Stimulated activated CD8-positive, alpha-beta memory T cell treated with anti-CD3 and anti-CD28 coated beads, Interleukin-15, amount 100 ng/mL, for 4 hours (primary cell): ENCODE measurements around the gene ACAD11.
"Not testable (repeated sequence)": the region's sequence is repeated elsewhere in the genome, so short reads cannot be mapped to it uniquely, and the experiment has no call there.

ENCODE experiments used
- DNase-seq, 2 donors: peaks; one replicate each; pipeline ENCODE4 v3.0.0-alpha.2; 2020; ENCODE audit warnings: low read depth in 2 of 2

The ACAD11 gene

DNA sequence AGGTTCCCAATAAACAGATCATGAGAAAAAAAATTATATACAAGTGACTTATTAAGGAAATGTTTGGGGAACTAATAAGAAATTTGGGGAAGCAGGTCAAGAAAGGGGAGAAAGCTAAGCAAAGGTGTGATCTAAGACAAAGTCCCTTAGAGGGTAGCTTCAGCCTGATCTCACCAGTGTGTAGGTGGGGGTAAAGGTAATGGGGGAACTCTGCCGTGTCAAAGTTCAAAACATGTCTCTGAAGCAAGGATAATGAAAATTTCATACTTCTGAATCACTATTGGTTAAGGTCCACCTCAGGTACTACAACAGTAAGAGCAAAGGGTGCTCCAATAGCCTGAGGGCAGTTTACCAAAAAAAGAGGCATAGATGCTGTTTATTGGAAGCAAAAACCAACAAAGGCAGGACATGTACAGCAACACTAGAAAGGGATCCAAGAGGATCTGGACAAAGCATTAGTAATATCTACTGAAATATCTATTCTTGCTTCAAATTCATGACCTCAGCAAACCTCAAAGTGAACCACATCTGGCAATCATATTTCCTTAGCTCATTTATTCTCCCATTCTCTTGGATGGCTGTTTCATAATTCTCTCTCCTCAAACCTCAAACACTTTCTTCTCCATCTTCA, 6.9 kb downstream of the ACAD11 start:
- DNase-seq: no peak

DNA sequence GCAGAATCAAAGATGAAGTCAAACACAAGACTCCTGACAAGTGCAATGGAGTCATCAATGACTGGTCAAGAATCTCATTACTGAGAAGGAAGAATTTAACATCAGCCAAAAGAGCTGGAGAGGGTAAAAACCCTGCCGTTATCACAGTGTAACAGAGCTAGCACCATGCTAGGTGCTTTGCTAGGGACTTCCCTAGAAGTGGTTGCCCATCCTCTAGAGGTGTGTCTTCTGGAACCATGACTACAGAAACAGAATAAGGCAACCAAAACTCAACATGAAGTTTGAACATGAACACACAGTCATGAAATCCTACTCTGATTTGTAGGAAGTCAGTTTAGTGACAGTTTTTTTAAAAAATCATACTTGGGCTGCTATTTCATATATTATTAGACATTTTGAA, 9.5 kb downstream of the ACAD11 start:
- no peak for DNase-seq

DNA sequence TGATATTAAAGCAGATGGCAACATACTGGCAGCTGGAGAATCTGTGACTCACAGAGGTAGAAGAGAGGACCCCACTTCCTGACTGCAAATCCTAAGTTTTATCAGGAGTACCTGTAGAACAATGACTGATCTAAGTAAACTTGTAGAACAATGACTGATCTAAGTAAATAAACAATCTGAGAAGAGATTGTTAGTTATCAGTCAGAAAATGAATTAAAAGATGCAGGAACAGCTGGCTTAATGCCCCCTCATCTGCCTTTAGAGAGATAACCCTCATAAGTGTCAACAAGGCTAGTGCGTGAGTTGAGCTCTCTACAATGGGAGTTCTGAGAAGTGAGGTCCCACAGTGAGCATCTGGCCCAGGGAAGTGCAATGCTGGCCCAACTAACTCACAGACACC, 14.6 kb downstream of the ACAD11 start:
- DNase-seq: no peak

DNA sequence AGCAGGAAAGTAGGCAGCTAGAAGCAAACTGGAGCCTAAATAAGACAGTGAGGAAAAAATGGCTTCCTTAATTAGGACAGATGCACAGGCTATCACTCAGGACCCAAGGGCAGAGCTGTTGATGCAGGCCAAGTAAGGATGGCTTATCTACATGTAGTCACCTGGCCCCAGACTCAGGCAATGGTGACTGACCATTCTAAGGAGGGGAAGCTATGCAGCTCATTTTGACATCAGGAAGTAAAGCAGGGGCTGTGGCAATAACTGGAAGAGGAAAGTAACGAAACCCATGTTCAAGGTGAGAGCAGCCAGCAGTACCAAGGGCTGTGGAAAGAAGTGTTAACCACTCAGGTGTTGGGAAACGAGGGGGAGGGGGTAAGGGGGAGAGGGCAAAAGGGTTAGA, 16.2 kb downstream of the ACAD11 start:
- no peak for DNase-seq

- no peak for DNase-seq
These were observed 17.1 kb downstream of the ACAD11 start for GRCh38 chr3:132642539-132642847.

- DNase-seq: no peak
These were observed 17.6 kb downstream of the ACAD11 start for GRCh38 chr3:132641837-132642538.

DNA sequence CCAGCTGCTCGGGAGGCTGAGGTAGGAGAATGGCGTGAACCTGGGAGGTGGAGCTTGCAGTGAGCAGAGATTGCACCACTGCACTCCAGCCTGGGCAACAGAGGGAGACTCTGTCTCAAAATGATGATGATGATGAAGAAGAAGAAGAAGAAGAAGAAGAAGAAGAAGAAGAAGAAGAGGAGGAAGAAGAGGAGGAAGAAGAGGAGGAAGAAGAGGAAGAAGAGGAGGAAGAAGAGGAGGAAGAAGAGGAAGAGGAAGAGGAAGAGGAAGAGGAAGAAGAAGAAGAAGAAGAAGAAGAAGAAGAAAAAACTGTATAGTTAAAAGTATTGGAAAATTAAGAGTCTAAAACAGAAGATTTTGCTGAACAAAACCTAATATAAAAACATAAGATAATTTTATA, 18.2 kb downstream of the ACAD11 start:
- not testable (repeated sequence) for DNase-seq

DNA sequence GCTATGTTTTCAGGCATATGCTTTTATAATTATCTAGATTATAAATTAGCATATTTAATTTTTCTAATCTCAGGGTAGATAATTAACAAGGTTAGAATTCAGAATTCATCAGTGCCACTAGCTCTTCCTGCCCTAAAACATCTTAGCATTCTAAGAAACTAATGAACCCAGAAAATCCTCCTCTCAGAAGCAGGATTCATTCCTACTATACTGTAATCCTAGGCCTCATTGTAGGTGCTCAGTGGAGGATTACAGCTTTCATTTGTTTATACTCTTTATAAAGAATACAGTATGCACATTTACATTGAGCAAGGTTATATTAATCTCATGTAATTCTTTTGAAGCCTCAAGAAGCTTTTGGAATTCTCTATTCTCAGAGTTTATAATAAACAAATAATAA, 20.9 kb downstream of the ACAD11 start:
- DNase-seq: no peak

DNA sequence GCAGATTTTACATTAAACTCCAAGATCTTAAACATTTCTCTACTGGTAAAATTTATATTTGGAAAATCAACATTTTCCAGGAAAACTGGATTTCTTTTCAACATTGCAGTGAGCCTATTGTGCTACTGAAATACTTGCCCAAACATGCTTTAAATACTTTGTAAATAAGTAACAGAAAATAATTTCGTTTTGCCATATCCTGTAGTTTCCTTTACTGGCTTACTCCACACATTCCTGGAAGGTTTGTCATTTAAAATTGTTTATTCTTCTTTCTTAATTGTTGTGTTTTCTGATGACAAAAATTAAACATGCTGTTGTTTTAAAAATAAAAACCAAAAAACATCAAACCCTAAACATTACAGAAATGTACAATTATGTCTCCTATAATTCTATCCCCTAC, 22.0 kb downstream of the ACAD11 start:
- no peak for DNase-seq

DNA sequence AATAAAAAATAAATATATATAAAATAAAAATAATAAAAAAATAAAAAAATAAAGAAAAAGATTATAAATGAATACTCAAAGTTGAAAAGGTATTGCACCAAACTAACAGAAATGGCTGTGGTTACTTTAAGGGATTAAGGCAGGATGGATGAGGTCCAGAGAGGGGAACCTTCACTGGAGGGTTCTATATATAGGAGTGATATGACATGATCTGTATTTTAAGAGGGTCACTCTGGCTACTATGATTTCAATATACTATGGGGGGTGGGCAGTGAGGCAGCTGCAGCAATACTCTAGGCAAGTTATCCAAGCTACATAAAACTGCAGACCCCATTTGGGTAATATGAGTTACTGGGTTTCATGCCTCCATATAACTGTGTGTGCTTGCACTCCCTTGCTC, 24.6 kb downstream of the ACAD11 start:
- no peak for DNase-seq

- no peak for DNase-seq
These were observed 29.0 kb downstream of the ACAD11 start for GRCh38 chr3:132630612-132631011.

- DNase-seq: no peak
These were observed 29.7 kb downstream of the ACAD11 start for GRCh38 chr3:132629928-132630327.

DNA sequence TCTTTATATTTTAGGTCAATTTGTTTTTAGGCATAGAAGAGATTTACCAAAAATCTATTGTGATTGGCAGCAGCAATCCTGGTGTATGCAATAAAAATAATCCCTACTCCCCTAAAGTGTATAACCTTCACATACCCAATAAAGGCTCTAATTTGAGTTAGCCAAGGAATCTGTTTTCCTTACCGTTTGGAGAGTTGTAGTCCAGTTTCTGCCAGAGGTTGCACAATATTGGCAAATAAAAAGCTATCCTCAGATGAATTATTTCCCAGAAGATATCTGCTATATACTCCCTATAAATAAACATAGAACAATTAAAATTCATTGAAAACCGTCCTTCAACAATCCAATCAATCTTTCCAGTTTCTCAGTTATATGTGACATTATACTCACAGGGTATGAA, 31.5 kb downstream of the ACAD11 start:
- no peak for DNase-seq

DNA sequence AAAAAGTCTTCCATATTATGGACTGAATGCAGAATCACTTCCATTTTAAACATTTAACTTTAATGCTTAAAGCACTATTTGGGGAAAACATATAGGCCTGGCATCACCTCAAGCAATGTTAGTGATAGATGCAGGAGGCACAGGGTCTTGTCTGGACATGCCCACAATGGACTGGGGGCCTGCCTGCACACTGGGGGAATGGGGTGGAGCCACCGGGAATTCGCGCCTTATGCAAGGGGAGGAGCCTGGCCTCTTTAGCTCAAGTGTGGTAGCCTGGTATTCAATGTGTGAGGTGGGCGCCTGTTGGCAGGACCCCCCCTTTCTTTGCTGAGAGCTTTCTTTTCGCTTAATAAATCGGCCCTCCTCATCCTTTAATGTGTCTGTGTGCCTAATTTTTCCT, 32.7 kb downstream of the ACAD11 start:
- no peak for DNase-seq

DNA sequence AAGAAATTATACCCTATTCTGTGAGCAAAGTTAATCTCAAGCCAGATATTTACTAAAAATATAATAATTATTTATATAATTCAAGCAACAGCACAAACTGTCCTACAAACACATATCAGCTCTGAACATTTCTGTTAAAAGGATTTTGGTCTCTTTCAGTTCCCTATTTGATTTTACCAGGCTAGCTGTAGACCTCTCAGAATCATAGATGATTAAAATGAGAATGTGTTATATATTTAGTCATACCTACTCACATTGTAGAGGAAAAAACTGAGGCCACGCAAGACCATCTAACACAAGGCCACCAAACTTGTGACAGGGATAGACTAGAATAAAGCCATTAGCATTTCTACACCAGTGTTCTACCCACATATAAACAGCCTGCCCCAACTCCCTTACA, 34.0 kb downstream of the ACAD11 start:
- no peak for DNase-seq

- DNase-seq: no peak
These were observed 34.8 kb downstream of the ACAD11 start for GRCh38 chr3:132624790-132625189.

DNA sequence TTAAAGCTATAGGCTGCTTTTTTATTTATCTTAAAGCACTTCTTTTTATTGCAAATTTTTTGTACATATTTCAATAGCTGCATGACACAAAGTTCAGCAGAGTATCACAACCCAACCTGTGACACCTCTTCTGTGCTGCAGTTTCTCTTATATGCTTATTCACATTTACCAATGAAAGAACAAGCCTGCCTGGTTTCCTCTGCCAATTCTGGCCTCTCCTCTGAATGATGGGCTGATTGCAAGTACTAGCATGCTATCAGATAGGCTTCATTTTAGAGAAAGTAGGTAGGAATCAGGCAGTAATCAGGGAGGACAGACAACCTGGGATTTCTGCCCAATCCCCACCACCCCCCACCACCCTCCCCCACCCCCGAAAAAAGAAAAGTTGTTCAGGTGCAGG, 36.0 kb downstream of the ACAD11 start:
- no peak for DNase-seq

DNA sequence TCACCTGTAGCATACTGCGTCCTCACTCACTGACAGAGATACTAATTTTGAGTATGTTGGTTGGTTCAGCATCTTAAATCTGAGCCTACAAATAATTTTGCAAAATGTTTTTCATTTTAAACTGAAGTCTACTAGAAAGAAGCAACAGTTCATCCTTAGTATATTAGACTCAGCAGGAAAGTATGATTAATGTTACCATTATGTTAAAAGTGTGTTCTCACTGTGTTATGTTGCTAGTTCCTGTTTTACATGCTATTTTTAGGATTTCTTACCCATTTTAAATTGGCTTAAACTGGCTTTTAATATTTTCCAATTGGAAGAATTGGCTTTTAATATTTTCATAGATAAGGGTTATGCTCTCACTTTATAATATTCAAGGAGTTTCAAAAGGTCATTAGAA, 36.8 kb downstream of the ACAD11 start:
- no peak for DNase-seq

DNA sequence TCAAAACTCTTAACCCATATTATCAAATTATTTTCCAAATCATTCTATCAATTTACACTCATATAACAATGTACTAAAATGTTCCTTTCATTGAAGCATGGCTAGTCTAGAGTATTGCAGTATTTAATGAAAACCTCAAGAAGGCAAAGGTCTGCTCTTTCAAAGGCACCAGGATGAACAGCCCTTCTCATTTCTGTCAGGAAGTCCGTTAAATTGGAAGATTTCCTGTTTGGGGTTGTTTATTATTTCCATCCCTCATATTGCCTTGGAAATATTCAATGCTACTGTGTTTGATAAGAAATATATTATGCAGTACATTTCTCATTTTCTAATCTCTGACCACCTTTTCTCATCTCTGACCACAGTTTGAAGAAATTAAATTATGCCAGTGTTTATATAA, 37.5 kb downstream of the ACAD11 start:
- DNase-seq: no peak

- no peak for DNase-seq
These were observed 42.8 kb downstream of the ACAD11 start for GRCh38 chr3:132616780-132617179.

DNA sequence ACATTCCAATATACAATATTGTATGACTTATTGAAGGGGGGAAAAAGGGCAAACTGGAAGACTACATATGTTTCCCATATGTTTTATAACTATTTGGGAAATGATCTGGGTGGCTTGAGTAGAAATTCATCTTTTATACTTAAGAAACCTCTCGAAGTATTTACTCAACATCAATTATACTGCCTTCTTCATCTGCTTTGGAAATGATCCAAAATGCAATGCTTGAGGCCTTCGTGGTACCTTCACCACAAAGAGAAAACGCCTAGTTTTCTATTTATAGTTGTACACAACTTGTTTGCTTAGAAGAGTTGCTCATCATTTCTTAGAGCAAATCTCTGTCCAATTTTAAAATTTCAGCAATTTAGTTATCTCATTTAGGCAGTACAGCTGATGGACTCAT, 43.7 kb downstream of the ACAD11 start:
- no peak for DNase-seq

- DNase-seq: not testable (repeated sequence)
These were observed 44.3 kb downstream of the ACAD11 start for GRCh38 chr3:132615301-132615700.

DNA sequence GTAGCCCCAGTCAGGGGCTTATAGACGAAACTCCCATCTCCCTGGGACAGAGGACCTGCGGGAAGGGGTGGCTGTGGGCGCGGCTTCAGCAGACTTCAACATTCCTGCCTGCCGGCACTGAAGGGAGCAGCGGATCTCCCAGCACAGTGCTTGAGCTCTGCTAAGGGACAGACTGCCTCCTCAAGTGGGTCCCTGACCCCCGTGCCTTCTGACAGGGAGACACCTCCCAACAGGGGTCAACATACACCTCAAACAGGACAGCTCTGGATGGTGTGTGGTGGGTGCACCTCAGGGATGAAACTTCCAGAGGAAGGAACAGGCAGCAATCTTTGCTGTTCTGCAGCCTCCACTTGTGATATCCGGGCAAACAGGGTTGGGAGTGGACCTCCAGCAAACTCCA, 53.0 kb downstream of the ACAD11 start:
- not testable (repeated sequence) for DNase-seq

DNA sequence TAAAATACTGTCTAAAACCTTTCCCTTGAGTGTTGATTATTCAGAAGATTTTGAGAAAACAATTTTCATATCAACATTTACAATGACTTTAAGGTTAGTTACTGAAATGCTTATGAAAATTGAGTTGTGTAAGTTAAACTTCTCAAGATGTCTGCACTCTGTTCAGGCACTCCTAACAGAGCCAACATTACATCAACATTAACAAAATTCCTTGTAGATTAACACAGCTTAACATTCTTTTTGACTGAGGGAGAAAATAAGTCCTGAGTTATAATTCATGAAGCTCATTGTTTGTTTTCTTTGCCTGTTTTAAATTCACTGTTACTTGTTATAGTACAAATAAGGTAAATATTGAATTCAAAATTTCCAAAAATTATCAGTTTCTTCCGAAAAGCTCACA, 53.5 kb downstream of the ACAD11 start:
- DNase-seq: no peak
